ENCODE measurements around the gene TSNAXIP1. TPM values are rescaled to one million over a fixed set of nuclear protein-coding genes. Genes with fewer than 3 reads are reported as not detected.
A peak's percentile ranks its signal among the peaks of the same experiment; 100 is the strongest.

Gene TSNAXIP1
- total and polyA plus RNA-seq, 2 donors (not counting 1 experiment from before 2014, with no cell fraction given) = 0.97 to 1.2 TPM

- no peak for TF ChIP-seq EZH2 (IDR thresholded peaks at IDR 0.05; ENCODE audit: borderline replicate concordance, insufficient read depth, low read depth, low read length, poor library complexity, severe bottlenecking)
- TF ChIP-seq, protein P1, sequence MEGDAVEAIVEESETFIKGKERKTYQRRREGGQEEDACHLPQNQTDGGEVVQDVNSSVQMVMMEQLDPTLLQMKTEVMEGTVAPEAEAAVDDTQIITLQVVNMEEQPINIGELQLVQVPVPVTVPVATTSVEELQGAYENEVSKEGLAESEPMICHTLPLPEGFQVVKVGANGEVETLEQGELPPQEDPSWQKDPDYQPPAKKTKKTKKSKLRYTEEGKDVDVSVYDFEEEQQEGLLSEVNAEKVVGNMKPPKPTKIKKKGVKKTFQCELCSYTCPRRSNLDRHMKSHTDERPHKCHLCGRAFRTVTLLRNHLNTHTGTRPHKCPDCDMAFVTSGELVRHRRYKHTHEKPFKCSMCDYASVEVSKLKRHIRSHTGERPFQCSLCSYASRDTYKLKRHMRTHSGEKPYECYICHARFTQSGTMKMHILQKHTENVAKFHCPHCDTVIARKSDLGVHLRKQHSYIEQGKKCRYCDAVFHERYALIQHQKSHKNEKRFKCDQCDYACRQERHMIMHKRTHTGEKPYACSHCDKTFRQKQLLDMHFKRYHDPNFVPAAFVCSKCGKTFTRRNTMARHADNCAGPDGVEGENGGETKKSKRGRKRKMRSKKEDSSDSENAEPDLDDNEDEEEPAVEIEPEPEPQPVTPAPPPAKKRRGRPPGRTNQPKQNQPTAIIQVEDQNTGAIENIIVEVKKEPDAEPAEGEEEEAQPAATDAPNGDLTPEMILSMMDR (IDR thresholded peaks at IDR 0.05) = no peak
- H3K4me1 Mint-ChIP-seq = peaks cover 32% of the 10 kb centered on the region
- no peaks in the 10 kb centered on the region for H3K9me3 Mint-ChIP-seq (ENCODE audit: insufficient read depth)
- Histone ChIP-seq H3K27ac (ENCODE audit: low read length in 2 of 2) (peak overlapping the region in 1 of 2 donors; percentile 46), H3K9ac (ENCODE audit: low read length) (no peak overlapping the region), H3K4me3 (ENCODE audit: control extremely low read depth in 1 of 5, extremely low read depth in 1 of 5, insufficient read depth in 1 of 5, low read depth in 2 of 5, low read length in 4 of 5) (no peak overlapping the region), H4K20me1 (ENCODE audit: control insufficient read depth, insufficient read depth, low read length, poor library complexity, severe bottlenecking) (peaks cover 56% of the 10 kb centered on the region), H2AFZ (ENCODE audit: insufficient read depth, low read depth, low read length, poor library complexity, severe bottlenecking) (no peak overlapping the region), H3K79me2 (ENCODE audit: control insufficient read depth, insufficient read depth, low read length) (peaks cover 77% of the 10 kb centered on the region), H3K9me3 (ENCODE audit: control extremely low read depth in 1 of 3, control insufficient read depth in 2 of 3, insufficient read depth in 1 of 3, low read length in 2 of 3) (no peaks in the 10 kb centered on the region), H3K4me1 (ENCODE audit: control insufficient read depth in 2 of 2, insufficient read depth in 2 of 2, low read length in 2 of 2) (peaks cover 14 to 22% of the 10 kb centered on the region in 2 donors), H3K36me3 (replicated peaks in 1 of 2; ENCODE audit: control extremely low read depth in 1 of 2, control insufficient read depth in 1 of 2, extremely low read depth in 1 of 2, insufficient read depth in 2 of 2, low read length in 1 of 2) (peaks cover 3 to 35% of the 10 kb centered on the region in 2 experiments), H3K4me2 (replicated peaks; ENCODE audit: low read depth, low read length, poor library complexity, severe bottlenecking) (no peak overlapping the region), H3K27me3 (replicated peaks in 1 of 4; ENCODE audit: control extremely low read depth in 1 of 4, control insufficient read depth in 3 of 4, insufficient read depth in 4 of 4, low read length in 3 of 4) (no peaks in the 10 kb centered on the region)
- no peaks in the 10 kb centered on the region for H3K27me3 Mint-ChIP-seq
- WGBS (ENCODE audit: insufficient coverage) = 43% methylated on average over 6 of the region's 8 CpGs
- CTCF ChIA-PET = no interaction called here
- H3K27ac Mint-ChIP-seq = peak overlapping the region; percentile 73
- no peak overlapping the region for H3K4me3 Mint-ChIP-seq
- ATAC-seq (ENCODE audit: low read depth) (peak; percentile 43), DNase-seq (peak; percentile 33)
- intact Hi-C loops (cut with micrococcal nuclease) = no loop called here
- POLR2A ChIA-PET = no interaction called here
These were observed 46.3 kb upstream of the TSNAXIP1 start for GRCh38 chr16:67760206-67760955.

- H3K36me3 ChIP-seq (replicated peaks in 1 of 2; ENCODE audit: control extremely low read depth in 1 of 2, control insufficient read depth in 1 of 2, extremely low read depth in 1 of 2, insufficient read depth in 2 of 2, low read length in 1 of 2) = peaks cover 3 to 35% of the 10 kb centered on the region in 2 experiments
- H3K27ac Mint-ChIP-seq = peak overlapping the region; percentile 73
- H3K4me2 ChIP-seq (replicated peaks; ENCODE audit: low read depth, low read length, poor library complexity, severe bottlenecking) = no peak overlapping the region
- peaks cover 29% of the 10 kb centered on the region for H3K4me1 Mint-ChIP-seq
- H3K27me3 Mint-ChIP-seq = no peaks in the 10 kb centered on the region
- peaks cover 51% of the 10 kb centered on the region for H4K20me1 ChIP-seq (ENCODE audit: control insufficient read depth, insufficient read depth, low read length, poor library complexity, severe bottlenecking)
- no peak overlapping the region for H3K4me3 ChIP-seq (ENCODE audit: control extremely low read depth in 1 of 5, extremely low read depth in 1 of 5, insufficient read depth in 1 of 5, low read depth in 2 of 5, low read length in 4 of 5)
- WGBS (ENCODE audit: insufficient coverage) = 100% methylated on average over 4 of the region's 4 CpGs
- no peak overlapping the region for H3K9ac ChIP-seq (ENCODE audit: low read length)
- H3K4me1 ChIP-seq (ENCODE audit: control insufficient read depth in 2 of 2, insufficient read depth in 2 of 2, low read length in 2 of 2) = peaks cover 10 to 18% of the 10 kb centered on the region in 2 donors
- no peak for TF ChIP-seq EZH2 (IDR thresholded peaks at IDR 0.05; ENCODE audit: borderline replicate concordance, insufficient read depth, low read depth, low read length, poor library complexity, severe bottlenecking)
- TF ChIP-seq, protein P1 (IDR thresholded peaks at IDR 0.05) = no peak
- no peak overlapping the region for H2AFZ ChIP-seq (ENCODE audit: insufficient read depth, low read depth, low read length, poor library complexity, severe bottlenecking)
- H3K79me2 ChIP-seq (ENCODE audit: control insufficient read depth, insufficient read depth, low read length) = peaks cover 74% of the 10 kb centered on the region
- no peak overlapping the region for H3K4me3 Mint-ChIP-seq
- ChIA-PET POLR2A (no interaction called here), CTCF (no interaction called here)
- H3K9me3 ChIP-seq (ENCODE audit: control extremely low read depth in 1 of 3, control insufficient read depth in 2 of 3, insufficient read depth in 1 of 3, low read length in 2 of 3) = no peaks in the 10 kb centered on the region
- intact Hi-C loops (cut with micrococcal nuclease) = no loop called here
- ATAC-seq (ENCODE audit: low read depth) (no peak), DNase-seq (no peak)
- H3K27ac ChIP-seq (ENCODE audit: low read length in 2 of 2) = peak overlapping the region; percentile 12 to 46
- H3K9me3 Mint-ChIP-seq (ENCODE audit: insufficient read depth) = no peaks in the 10 kb centered on the region
- no peaks in the 10 kb centered on the region for H3K27me3 ChIP-seq (replicated peaks in 1 of 4; ENCODE audit: control extremely low read depth in 1 of 4, control insufficient read depth in 3 of 4, insufficient read depth in 4 of 4, low read length in 3 of 4)
These were observed 45.8 kb upstream of the TSNAXIP1 start for GRCh38 chr16:67760956-67761230.

All from B cell (primary cell).